IMR-90 (cell line): ENCODE data around the gene FLT1. TPM values are rescaled to one million over a fixed set of nuclear protein-coding genes. Genes with fewer than 3 reads are reported as not detected.

Experiments used
- ATAC-seq: fragments of 200-7000 bp; cut with Tn5 transposase; 2 replicates; pipeline ENCODE4 v1.9.1; 2020; ENCODE audit warnings: low read depth, mild to moderate bottlenecking, moderate library complexity
- BruUV-seq: library from RNA; stranded (reverse); fragments of 400-500 nt; replicated peaks from 2 replicates; lab custom pipeline; 2021; lab: Mats Ljungman, UMichigan
- CTCF ChIA-PET: fragments of 300-600 bp; formaldehyde crosslinking; extraction: SDS; loops from one replicate; lab custom pipeline; 2021; ENCODE audit warnings: antibody characterized with exemption; lab: Yijun Ruan, JAX
- POLR2A ChIA-PET: fragments of 300-600 bp; sonication (Branson Sonifier 250); formaldehyde crosslinking; loops from one replicate; lab custom pipeline; 2022; ENCODE audit warnings: antibody characterized with exemption; ENCODE audit not compliant: unreplicated experiment; lab: Charles Lee
- DNase-seq: peaks from one replicate; pipeline ENCODE4 v3.0.0; 2013
- H2AFZ ChIP-seq: replicated peaks from 2 replicates; pipeline ENCODE3; 2013; ENCODE audit warnings: low read length, mild to moderate bottlenecking; ENCODE audit not compliant: poor library complexity
- H2AK5ac ChIP-seq: 2 replicates; pipeline ENCODE4 v1.6.1; 2013; ENCODE audit warnings: low read depth, low read length, inconsistent platforms
- H2AK9ac ChIP-seq: replicated peaks from 2 replicates; pipeline ENCODE3; 2013; ENCODE audit warnings: mild to moderate bottlenecking, low read depth, low read length, moderate library complexity; ENCODE audit not compliant: poor library complexity
- H2BK120ac ChIP-seq: 2 replicates; pipeline ENCODE4 v1.6.1; 2013; ENCODE audit warnings: low read depth, low read length, inconsistent platforms
- H2BK15ac ChIP-seq: 3 replicates; pipeline ENCODE4 v1.6.1; 2013; ENCODE audit warnings: low read depth, low read length, inconsistent platforms
- H2BK20ac ChIP-seq: 2 replicates; pipeline ENCODE4 v1.6.1; 2013; ENCODE audit warnings: low read depth, mild to moderate bottlenecking, inconsistent platforms, low read length, moderate library complexity
- H2BK5ac ChIP-seq: 2 replicates; pipeline ENCODE4 v1.6.1; 2013; ENCODE audit warnings: mild to moderate bottlenecking, low read depth, low read length, inconsistent platforms; ENCODE audit not compliant: poor library complexity, severe bottlenecking
- H3K14ac ChIP-seq: replicated peaks from 2 replicates; pipeline ENCODE4 v1.6.1; 2013; ENCODE audit warnings: low read depth, low read length, inconsistent platforms
- H3K18ac ChIP-seq: 2 replicates; pipeline ENCODE4 v1.6.1; 2013; ENCODE audit warnings: low read depth, low read length, control low read depth
- H3K23ac ChIP-seq: 2 replicates; pipeline ENCODE4 v1.6.1; 2013; ENCODE audit warnings: low read depth, low read length, inconsistent platforms
- H3K27ac ChIP-seq: 2 replicates; pipeline ENCODE4 v1.5.1; 2013; ENCODE audit warnings: mild to moderate bottlenecking, control low read depth, low read length; ENCODE audit not compliant: insufficient read depth
- H3K27me3 ChIP-seq: 2 replicates; pipeline ENCODE4 v1.6.1; 2013; ENCODE audit warnings: low read length; ENCODE audit not compliant: control insufficient read depth, insufficient read depth
- H3K36me3 ChIP-seq: 2 replicates; pipeline ENCODE4 v1.6.1; 2013; ENCODE audit warnings: low read length, mixed read lengths; ENCODE audit not compliant: control insufficient read depth, insufficient read depth
- H3K4ac ChIP-seq: 2 replicates; pipeline ENCODE4 v1.6.1; 2013; ENCODE audit warnings: low read depth, low read length, inconsistent platforms
- H3K4me1 ChIP-seq: 2 replicates; pipeline ENCODE4 v1.6.1; 2013; ENCODE audit warnings: low read length, mixed read lengths; ENCODE audit not compliant: control insufficient read depth, insufficient read depth
- H3K4me2 ChIP-seq: 2 replicates; pipeline ENCODE4 v1.6.1; 2013; ENCODE audit warnings: low read depth, mild to moderate bottlenecking, control low read depth, low read length, moderate library complexity
- H3K4me3 ChIP-seq: 2 replicates; pipeline ENCODE4 v1.5.1; 2013; ENCODE audit warnings: low read depth, mild to moderate bottlenecking, control low read depth, low read length, moderate library complexity; ENCODE audit not compliant: insufficient read depth
- H3K56ac ChIP-seq: 2 replicates; pipeline ENCODE4 v1.6.1; 2013; ENCODE audit warnings: low read length, inconsistent platforms; ENCODE audit not compliant: insufficient read depth; ENCODE audit errors: extremely low read depth
- H3K79me1 ChIP-seq, 2 experiments: 2 replicates each; pipeline ENCODE4 v1.6.1; 2013; ENCODE audit warnings: low read length in 2 of 2, inconsistent platforms in 1 of 2, low read depth in 1 of 2
- H3K9ac ChIP-seq: 2 replicates; pipeline ENCODE4 v1.6.1; 2013; ENCODE audit warnings: low read depth, low read length, control low read depth
- H3K9me1 ChIP-seq: 2 replicates; pipeline ENCODE4 v1.6.1; 2013; ENCODE audit warnings: low read length, inconsistent platforms; ENCODE audit not compliant: insufficient read depth
- H3K9me3 ChIP-seq: 2 replicates; pipeline ENCODE4 v1.6.1; 2013; ENCODE audit warnings: low read length; ENCODE audit not compliant: control insufficient read depth, insufficient read depth
- H4K20me1 ChIP-seq: 2 replicates; pipeline ENCODE4 v1.6.1; 2013; ENCODE audit warnings: low read length, inconsistent platforms; ENCODE audit not compliant: insufficient read depth
- H4K5ac ChIP-seq: 2 replicates; pipeline ENCODE4 v1.6.1; 2013; ENCODE audit warnings: mild to moderate bottlenecking, low read depth, low read length, control low read depth
- H4K8ac ChIP-seq, 2 experiments: 2 replicates each; pipeline ENCODE4 v1.6.1; 2013; ENCODE audit warnings: low read depth in 2 of 2, low read length in 2 of 2, control low read depth in 1 of 2, inconsistent platforms in 1 of 2
- H4K91ac ChIP-seq: 2 replicates; pipeline ENCODE4 v1.6.1; 2013; ENCODE audit warnings: low read depth, low read length, inconsistent platforms; ENCODE audit not compliant: insufficient read depth
- MAFK ChIP-seq: IDR thresholded peaks from 2 replicates; pipeline ENCODE4 v1.6.1; 2012; ENCODE audit warnings: low read depth, low read length, improper control_type of control experiment
- WGBS, 2 experiments: methylation state at CpG; one replicate each; pipeline versions ENCODE4 v1.1.5 to v1.1.7; 2013; ENCODE audit warnings: missing lambda C conversion rate in 2 of 2; ENCODE audit not compliant: insufficient read length in 1 of 2; ENCODE audit errors: extremely low coverage in 2 of 2; 5-methylcytosine and 5-hydroxymethylcytosine counted together
- dilution Hi-C: fragments of 300-500 bp; cut with HindIII; formaldehyde crosslinking; loops from one replicate; pipeline ENCODE4 v1.14.3; 2018; ENCODE audit warnings: low sequenced_read_pairs; ENCODE audit not compliant: unreplicated experiment
- in situ Hi-C: fragments of 300-500 bp; cut with MboI; formaldehyde crosslinking; loops from 3 replicates; pipeline ENCODE4 v1.14.3; 2019; ENCODE audit warnings: low sequenced_read_pairs, inconsistent platforms, mixed read lengths
- intact Hi-C: fragments of 100-400 bp; cut with micrococcal nuclease; formaldehyde crosslinking; loops from 2 replicates; pipeline ENCODE4 v1.10.0; 2022
- polyA plus RNA-seq, 3 experiments: library from polyadenylated mRNA; depleted of rRNA; stranded (reverse); fragments of >200 nt; gene quantifications; 2 replicates each; pipeline ENCODE4 v1.2.3, GENCODE V29; 2012; ENCODE audit warnings: low replicate concordance in 1 of 3
- total RNA-seq: library from RNA; depleted of rRNA; stranded (reverse); fragments of >200 nt; gene quantifications from 2 replicates; pipeline ENCODE4 v1.2.3, GENCODE V29; 2012

The FLT1 gene
- total and polyA plus RNA-seq, 2 of the 4 experiments (the other 2 are of a cell fraction) = 4.5 to 10.4 TPM

- Histone ChIP-seq H3K36me3 (no peaks in the 10 kb centered on the region), H3K9me1 (0 out of 2 replicates have a peak, but pooled peaks cover 5% of the 10 kb centered on the region), H4K91ac (no peak overlapping the region), H2BK20ac (no peak overlapping the region), H2BK15ac (no peak overlapping the region), H2AFZ (peak overlapping the region; percentile 38), H3K4me1 (peaks cover 6% of the 10 kb centered on the region; the same call in 1 of the 2 replicates), H2AK9ac (no peak overlapping the region), H4K8ac (no peak overlapping the region), H2AK5ac (no peak overlapping the region), H3K4me2 (no peak overlapping the region), H3K9ac (no peak overlapping the region), H3K56ac (no peak overlapping the region), H3K27ac (no peak overlapping the region), H3K14ac (no peak overlapping the region), H3K23ac (no peak overlapping the region), H3K79me1 (no peaks in the 10 kb centered on the region), H2BK120ac (no peak overlapping the region), H3K9me3 (no peaks in the 10 kb centered on the region), H3K4ac (no peak overlapping the region), H2BK5ac (no peak overlapping the region), H3K18ac (no peak overlapping the region), H3K4me3 (no peak overlapping the region), H4K5ac (peak overlapping the region; percentile 43; the same call in 1 of the 2 replicates), H3K27me3 (no peaks in the 10 kb centered on the region), H4K20me1 (no peaks in the 10 kb centered on the region)
- 28% methylated on average over 2 of the region's 8 CpGs; no CpG with 5 or more reads in 1 of the 2 experiments for WGBS, 2 experiments
- in situ Hi-C loops = no loop called here
- ATAC-seq = no peak
- no peak for TF ChIP-seq MAFK
- intact Hi-C loops = no loop called here
- dilution Hi-C loops = no loop called here
- POLR2A ChIA-PET = no interaction called here
- CTCF ChIA-PET = no interaction called here
- DNase-seq = no peak
- BruUV-seq = no TSS peak
These were observed 86.6 kb downstream of the FLT1 start for GRCh38 chr13:28408235-28408848.
